ENCODE results near the gene ERICH4.

GRCh38 chr19:41415154-41415571 lies 27.8 kb upstream of the ERICH4 start:
- TF ChIP-seq EZH2 (IDR thresholded peaks at IDR 0.05) (no peak), CTCF (IDR thresholded peaks at IDR 0.05 in 2 of 3, conservative IDR thresholded peaks at IDR 0.05 in 1 of 3; ENCODE audit: borderline replicate concordance in 1 of 3, insufficient read depth in 1 of 3, low read depth in 2 of 3, low read length in 2 of 3) (no peak), POLR2A (IDR thresholded peaks at IDR 0.05; ENCODE audit: borderline replicate concordance, extremely low read depth, insufficient read depth, insufficient read length) (no peak), ELF1 (IDR thresholded peaks at IDR 0.05; ENCODE audit: borderline replicate concordance, low read depth) (no peak), YY1 (IDR thresholded peaks at IDR 0.05; ENCODE audit: extremely low read depth, insufficient replicate concordance, low read depth, low read length) (no peak), POLR2AphosphoS5 (IDR thresholded peaks at IDR 0.05; ENCODE audit: low read depth, low read length) (no peak), SIN3A (IDR thresholded peaks at IDR 0.05; ENCODE audit: low read depth) (no peak), TCF7L2 (IDR thresholded peaks at IDR 0.05; ENCODE audit: borderline replicate concordance, extremely low read depth, insufficient read depth, insufficient read length) (no peak), EZH2phosphoT487 (IDR thresholded peaks at IDR 0.05; ENCODE audit: borderline replicate concordance) (no peak)
- TF ChIP-seq, protein P1, sequence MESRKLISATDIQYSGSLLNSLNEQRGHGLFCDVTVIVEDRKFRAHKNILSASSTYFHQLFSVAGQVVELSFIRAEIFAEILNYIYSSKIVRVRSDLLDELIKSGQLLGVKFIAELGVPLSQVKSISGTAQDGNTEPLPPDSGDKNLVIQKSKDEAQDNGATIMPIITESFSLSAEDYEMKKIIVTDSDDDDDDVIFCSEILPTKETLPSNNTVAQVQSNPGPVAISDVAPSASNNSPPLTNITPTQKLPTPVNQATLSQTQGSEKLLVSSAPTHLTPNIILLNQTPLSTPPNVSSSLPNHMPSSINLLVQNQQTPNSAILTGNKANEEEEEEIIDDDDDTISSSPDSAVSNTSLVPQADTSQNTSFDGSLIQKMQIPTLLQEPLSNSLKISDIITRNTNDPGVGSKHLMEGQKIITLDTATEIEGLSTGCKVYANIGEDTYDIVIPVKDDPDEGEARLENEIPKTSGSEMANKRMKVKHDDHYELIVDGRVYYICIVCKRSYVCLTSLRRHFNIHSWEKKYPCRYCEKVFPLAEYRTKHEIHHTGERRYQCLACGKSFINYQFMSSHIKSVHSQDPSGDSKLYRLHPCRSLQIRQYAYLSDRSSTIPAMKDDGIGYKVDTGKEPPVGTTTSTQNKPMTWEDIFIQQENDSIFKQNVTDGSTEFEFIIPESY (IDR thresholded peaks at IDR 0.05; ENCODE audit: extremely low read depth, insufficient replicate concordance, low read length), result no peak
- TF ChIP-seq, protein P2, sequence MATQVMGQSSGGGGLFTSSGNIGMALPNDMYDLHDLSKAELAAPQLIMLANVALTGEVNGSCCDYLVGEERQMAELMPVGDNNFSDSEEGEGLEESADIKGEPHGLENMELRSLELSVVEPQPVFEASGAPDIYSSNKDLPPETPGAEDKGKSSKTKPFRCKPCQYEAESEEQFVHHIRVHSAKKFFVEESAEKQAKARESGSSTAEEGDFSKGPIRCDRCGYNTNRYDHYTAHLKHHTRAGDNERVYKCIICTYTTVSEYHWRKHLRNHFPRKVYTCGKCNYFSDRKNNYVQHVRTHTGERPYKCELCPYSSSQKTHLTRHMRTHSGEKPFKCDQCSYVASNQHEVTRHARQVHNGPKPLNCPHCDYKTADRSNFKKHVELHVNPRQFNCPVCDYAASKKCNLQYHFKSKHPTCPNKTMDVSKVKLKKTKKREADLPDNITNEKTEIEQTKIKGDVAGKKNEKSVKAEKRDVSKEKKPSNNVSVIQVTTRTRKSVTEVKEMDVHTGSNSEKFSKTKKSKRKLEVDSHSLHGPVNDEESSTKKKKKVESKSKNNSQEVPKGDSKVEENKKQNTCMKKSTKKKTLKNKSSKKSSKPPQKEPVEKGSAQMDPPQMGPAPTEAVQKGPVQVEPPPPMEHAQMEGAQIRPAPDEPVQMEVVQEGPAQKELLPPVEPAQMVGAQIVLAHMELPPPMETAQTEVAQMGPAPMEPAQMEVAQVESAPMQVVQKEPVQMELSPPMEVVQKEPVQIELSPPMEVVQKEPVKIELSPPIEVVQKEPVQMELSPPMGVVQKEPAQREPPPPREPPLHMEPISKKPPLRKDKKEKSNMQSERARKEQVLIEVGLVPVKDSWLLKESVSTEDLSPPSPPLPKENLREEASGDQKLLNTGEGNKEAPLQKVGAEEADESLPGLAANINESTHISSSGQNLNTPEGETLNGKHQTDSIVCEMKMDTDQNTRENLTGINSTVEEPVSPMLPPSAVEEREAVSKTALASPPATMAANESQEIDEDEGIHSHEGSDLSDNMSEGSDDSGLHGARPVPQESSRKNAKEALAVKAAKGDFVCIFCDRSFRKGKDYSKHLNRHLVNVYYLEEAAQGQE (IDR thresholded peaks at IDR 0.05; ENCODE audit: low read depth), result no peak
- TF ChIP-seq, protein P3, sequence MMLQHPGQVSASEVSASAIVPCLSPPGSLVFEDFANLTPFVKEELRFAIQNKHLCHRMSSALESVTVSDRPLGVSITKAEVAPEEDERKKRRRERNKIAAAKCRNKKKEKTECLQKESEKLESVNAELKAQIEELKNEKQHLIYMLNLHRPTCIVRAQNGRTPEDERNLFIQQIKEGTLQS (IDR thresholded peaks at IDR 0.05), result no peak

Data from HCT116 (cell line).